Stimulated activated naive CD8-positive, alpha-beta T cell treated with anti-CD3 and anti-CD28 coated beads, Interleukin-15, Interleukin-2, amounts not matched to agents 100 ng/mL and 50 ng/mL, for 24 hours (primary cell): ENCODE results near the gene SPINK2.
A peak's percentile ranks its signal among the peaks of the same experiment; 100 is the strongest.

Experiments
- H3K27ac Mint-ChIP-seq: one replicate; pipeline ENCODE4 v1.8.0; 2021; ENCODE audit warnings: mild to moderate bottlenecking, mixed read lengths
- H3K27me3 Mint-ChIP-seq: one replicate; pipeline ENCODE4 v1.8.0; 2021; ENCODE audit warnings: mixed read lengths
- H3K36me3 Mint-ChIP-seq: one replicate; pipeline ENCODE4 v1.8.0; 2021; ENCODE audit warnings: low read depth, mixed read lengths
- H3K4me1 Mint-ChIP-seq: one replicate; pipeline ENCODE4 v1.8.0; 2021; ENCODE audit warnings: low read depth, mixed read lengths
- H3K4me3 Mint-ChIP-seq: one replicate; pipeline ENCODE4 v1.8.0; 2021; ENCODE audit warnings: mild to moderate bottlenecking, mixed read lengths
- H3K9me3 Mint-ChIP-seq: one replicate; pipeline ENCODE4 v1.8.0; 2021; ENCODE audit warnings: mixed read lengths

The SPINK2 gene

DNA sequence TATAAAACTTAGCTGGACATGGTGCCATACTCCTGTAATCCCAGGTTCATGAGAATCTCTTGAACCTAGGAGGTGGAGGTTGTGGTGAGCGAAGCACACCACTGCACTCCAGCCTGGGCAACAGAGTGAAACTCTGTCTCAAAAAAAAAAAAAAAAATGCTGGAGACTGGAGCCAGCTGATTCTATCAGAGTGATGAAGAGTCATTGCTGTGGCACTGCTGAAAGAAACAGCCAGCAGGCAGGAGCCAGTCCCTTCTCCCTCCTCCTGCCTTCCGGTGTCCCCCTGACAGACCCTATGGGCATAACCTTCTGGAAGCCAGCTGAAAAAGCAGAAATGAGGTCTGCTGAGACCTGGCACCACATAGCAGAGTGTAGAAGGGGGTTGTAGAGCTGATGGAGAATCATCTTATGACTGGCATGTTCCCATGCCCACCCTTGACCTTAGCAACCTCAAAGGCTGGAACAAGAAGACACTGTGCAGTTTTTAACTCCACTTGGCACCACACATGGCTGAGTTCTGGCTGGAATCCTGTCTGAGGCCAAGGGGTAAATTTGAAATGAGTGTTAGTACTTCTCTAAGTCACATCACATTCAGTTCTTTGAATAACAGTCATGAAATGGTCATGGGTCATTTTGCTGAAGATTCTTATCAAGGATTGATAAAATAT is 2.6 kb upstream of the SPINK2 start:
- no peak overlapping the region for H3K4me3 Mint-ChIP-seq
- no peaks in the 10 kb centered on the region for H3K9me3 Mint-ChIP-seq
- H3K4me1 Mint-ChIP-seq = peaks cover 31% of the 10 kb centered on the region
- no peaks in the 10 kb centered on the region for H3K36me3 Mint-ChIP-seq
- H3K27me3 Mint-ChIP-seq = peaks cover 16% of the 10 kb centered on the region
- H3K27ac Mint-ChIP-seq = no peak overlapping the region

DNA sequence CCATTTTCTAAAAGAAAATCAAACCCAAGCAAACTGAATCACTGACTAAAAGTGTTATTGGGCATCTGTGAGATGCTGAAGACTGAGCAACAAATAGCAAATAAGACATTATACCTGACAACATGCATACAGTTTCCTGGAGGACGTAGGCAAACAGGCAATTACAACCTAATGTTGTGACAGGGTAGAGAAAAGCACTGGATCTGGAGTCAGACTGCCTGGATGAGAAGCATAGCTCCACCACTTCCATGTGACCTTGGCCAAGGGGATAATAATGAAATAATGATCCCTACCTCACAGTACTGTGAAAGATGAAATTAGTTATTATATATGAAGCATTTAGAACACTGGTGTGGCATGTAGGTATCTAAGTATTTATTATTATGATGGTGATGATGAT is 2.7 kb downstream of the SPINK2 start:
- Mint-ChIP-seq H3K4me1 (peaks cover 40% of the 10 kb centered on the region), H3K4me3 (no peak overlapping the region), H3K27ac (peak overlapping the region; percentile 95), H3K9me3 (no peaks in the 10 kb centered on the region), H3K36me3 (no peaks in the 10 kb centered on the region), H3K27me3 (peaks cover 16% of the 10 kb centered on the region)

DNA sequence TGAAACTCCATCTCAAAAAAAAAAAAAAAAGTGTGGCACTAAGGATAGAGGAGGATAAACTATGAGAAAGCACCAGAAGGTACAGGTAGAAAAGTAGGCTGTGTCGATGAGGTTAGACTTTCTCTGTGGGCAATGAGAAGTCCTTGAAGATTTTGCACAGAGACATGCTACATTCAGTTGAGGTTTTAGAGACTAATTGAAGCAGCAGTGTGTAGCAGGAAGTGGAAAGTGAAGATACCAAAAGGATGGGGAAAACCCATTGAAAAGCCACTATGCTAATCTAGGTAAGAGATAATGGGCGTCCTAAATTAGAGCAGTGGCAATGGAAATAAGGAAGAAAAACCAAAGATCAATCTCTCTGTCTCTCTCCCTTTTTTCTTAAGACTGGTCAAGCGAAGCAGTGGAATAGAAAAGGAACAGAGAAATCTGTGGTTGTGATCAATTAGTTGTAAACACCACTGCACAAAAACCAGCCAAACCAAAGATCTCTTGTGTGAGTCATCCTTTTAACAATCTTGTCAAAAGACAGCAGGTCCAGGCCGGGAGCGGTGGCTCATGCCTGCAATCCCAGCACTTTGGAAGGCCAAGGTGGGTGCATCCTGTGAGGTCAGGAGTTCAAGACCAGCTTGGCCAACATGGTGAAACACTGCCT is 3.5 kb downstream of the SPINK2 start:
- Mint-ChIP-seq H3K27ac (peak overlapping the region; percentile 95), H3K9me3 (no peaks in the 10 kb centered on the region), H3K27me3 (peaks cover 12% of the 10 kb centered on the region), H3K36me3 (no peaks in the 10 kb centered on the region), H3K4me1 (peaks cover 40% of the 10 kb centered on the region), H3K4me3 (peak overlapping the region; percentile 63)

DNA sequence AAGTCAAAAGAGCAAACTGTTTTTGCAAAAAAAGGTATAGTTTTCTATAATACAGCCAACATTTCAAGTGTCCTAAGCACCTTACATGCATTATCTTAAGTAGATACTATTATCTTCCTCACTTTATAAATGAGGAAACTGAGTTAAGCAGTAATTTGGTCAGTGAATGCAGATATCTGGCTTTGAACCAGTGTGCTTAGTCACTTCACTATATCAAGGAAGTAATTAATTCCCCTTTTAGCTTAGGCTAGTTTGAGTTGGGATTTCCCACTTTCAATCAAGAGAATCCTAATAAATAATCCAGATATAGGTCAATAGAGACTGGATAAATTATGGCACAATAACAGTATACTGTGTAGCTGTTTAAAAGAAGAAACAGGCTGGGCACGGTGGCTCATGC is 14.8 kb downstream of the SPINK2 start:
- Mint-ChIP-seq H3K4me1 (peaks cover 32% of the 10 kb centered on the region), H3K27ac (no peak overlapping the region), H3K27me3 (no peaks in the 10 kb centered on the region), H3K4me3 (no peak overlapping the region), H3K9me3 (no peaks in the 10 kb centered on the region), H3K36me3 (peaks cover 3% of the 10 kb centered on the region)

DNA sequence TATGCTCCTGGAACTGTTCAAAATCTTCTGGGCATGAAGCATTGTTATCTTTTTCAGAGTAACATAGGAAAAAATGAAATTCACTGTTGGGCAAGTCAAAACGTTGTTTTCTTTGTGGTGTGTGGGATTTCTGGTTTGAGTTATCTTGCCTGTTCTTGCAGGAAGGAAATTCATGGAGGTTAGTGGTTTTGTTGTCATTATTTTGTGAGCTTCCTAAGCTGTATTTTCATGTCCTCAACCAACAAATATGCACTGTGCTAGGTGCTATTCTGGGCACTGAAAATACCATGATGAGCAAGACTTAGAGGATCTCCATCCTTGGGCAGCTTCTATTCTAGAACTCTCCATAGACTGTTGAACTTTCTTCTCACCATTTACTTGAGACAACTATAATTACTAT is 16.9 kb downstream of the SPINK2 start:
- Mint-ChIP-seq H3K4me3 (peak overlapping the region; percentile 53), H3K27ac (peak overlapping the region; percentile 54), H3K36me3 (no peaks in the 10 kb centered on the region), H3K4me1 (peaks cover 39% of the 10 kb centered on the region), H3K27me3 (no peaks in the 10 kb centered on the region), H3K9me3 (no peaks in the 10 kb centered on the region)

DNA sequence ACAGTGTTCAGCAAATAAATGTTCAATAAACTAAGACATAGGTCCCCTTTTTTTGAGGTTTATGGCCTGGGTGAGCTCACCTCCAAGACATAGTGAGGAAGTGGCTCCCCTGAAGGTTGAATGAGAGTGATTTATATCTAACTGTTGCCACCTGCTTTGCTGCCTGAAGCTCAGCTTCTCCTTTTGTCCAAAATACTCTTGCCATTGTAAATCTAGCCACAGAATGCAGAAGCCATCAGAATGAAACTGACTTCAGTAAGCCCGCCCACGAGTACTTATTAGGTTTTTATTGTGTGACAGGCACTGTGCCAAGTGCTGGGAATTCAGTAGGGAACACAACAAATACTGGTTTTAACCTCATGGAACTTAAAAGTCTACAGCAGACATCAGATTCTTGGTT is 18.0 kb downstream of the SPINK2 start:
- H3K4me1 Mint-ChIP-seq = peaks cover 43% of the 10 kb centered on the region
- no peak overlapping the region for H3K4me3 Mint-ChIP-seq
- H3K27ac Mint-ChIP-seq = no peak overlapping the region
- no peaks in the 10 kb centered on the region for H3K9me3 Mint-ChIP-seq
- no peaks in the 10 kb centered on the region for H3K36me3 Mint-ChIP-seq
- H3K27me3 Mint-ChIP-seq = no peaks in the 10 kb centered on the region

DNA sequence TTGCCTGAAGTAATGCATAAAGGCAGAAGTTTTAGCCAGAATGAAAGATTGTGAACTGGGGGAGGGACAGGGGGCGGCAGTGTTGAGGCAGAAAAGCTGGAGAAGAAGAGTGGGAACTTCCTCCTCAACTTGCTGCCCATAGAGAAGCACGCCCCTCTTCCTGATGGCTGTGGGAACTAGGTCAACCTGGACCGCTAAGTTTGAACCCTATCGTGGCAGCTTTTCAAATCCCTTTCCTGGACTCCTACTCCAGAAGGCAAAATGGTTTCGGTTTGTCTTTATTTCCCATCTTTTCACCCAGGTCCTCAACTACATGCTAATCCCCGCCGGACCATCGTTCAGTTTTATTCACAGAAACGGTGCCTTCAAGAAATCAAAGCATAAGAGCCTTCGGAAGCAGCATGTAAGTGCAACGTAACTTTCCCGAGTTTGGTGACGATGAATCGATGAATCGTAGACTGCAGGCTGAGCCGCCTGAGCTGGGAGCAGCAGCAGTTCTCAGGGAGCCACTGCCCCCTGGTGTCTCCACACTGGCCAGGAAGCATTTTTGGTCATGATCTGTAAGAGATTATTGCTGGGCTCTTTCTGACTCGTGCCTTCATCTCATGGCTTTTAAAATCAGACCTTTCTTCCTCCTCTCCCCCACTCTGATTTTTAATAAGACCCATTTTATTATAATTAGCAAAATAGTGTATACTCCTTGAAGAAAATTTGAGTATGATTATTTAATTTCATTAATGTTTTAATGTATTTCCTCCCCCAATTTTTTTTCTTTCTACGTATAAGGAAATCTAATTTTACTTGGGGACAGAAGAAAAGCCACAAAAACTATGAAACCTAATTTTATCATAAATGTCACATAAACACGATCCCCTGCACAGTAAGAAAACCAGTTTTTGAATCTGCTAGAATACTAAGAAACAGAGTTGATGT is 21.4 kb downstream of the SPINK2 start:
- Mint-ChIP-seq H3K36me3 (no peaks in the 10 kb centered on the region), H3K27me3 (no peaks in the 10 kb centered on the region), H3K4me3 (peak overlapping the region; percentile 94), H3K27ac (peak overlapping the region; percentile 89), H3K4me1 (peaks cover 32% of the 10 kb centered on the region), H3K9me3 (no peaks in the 10 kb centered on the region)

DNA sequence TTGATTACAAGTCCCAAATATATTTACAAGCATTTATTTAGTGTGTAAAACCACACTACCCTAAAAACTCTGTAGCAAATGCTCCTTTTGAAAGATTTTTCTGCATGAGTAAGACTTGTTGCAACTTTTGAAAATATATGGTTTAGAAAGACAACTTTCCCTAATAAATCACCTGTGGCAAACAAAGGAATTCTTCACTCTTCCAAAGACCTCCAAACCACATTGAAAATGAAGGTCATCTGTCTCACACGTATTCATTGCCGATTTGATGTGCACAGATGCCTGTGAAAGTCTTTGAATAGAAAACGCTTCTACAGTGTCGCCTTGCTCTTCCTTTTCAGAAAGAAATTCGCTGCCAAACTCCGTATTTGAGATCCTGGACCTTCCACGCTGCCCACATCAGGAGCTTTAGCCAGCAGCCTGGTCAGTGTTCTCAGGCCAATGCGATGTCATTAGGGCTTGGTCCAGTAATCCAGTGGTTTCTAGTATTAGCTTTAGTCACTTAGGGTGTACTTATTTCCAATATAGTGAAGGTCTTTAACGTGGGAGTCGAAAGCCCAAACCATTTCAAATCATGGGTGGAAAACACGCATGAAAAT is 22.2 kb downstream of the SPINK2 start:
- peak overlapping the region; percentile 94 for H3K4me3 Mint-ChIP-seq
- peak overlapping the region; percentile 89 for H3K27ac Mint-ChIP-seq
- H3K36me3 Mint-ChIP-seq = no peaks in the 10 kb centered on the region
- H3K27me3 Mint-ChIP-seq = no peaks in the 10 kb centered on the region
- no peaks in the 10 kb centered on the region for H3K9me3 Mint-ChIP-seq
- H3K4me1 Mint-ChIP-seq = peaks cover 25% of the 10 kb centered on the region

DNA sequence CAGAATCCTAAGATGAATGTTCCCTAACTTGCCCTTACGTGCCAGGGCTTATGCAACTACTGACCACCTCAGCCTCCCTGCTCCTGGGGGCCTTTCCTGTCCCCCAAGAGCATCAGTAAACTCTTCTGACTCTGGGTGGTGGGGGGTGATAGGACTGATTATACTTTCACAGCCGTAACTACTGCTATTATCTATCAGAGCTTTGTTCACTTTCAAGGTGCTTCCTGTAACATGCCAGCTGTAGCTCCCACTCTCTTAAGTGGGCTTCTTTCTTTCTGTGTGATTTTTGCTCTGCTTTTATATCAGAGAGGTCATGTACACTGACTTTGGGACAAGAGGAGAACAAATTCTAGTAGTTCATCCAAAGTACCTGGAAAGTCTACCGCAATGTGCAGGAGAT is 25.3 kb downstream of the SPINK2 start:
- Mint-ChIP-seq H3K4me1 (peaks cover 11% of the 10 kb centered on the region), H3K27ac (no peak overlapping the region), H3K9me3 (no peaks in the 10 kb centered on the region), H3K4me3 (no peak overlapping the region), H3K36me3 (no peaks in the 10 kb centered on the region), H3K27me3 (no peaks in the 10 kb centered on the region)

DNA sequence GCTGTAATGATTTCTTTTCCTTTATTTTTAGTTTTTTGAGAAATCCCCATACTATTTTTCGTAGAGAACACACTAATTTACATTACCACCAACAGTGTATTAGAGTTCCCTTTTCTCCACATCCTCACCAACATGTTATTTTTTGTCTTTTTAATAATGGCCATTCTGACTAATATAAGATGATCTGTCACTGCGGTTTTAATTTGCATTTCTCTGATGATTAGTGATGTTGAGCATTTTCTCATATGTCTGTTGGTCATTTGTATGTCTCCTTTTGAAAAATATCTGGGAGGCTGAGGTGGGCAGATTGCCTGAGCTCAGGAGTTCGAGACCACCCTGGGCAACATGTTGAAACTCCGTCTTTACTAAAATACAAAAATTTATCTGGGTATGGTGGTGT is 30.2 kb downstream of the SPINK2 start:
- no peaks in the 10 kb centered on the region for H3K4me1 Mint-ChIP-seq
- H3K9me3 Mint-ChIP-seq = no peaks in the 10 kb centered on the region
- H3K4me3 Mint-ChIP-seq = no peak overlapping the region
- H3K27ac Mint-ChIP-seq = no peak overlapping the region
- no peaks in the 10 kb centered on the region for H3K36me3 Mint-ChIP-seq
- no peaks in the 10 kb centered on the region for H3K27me3 Mint-ChIP-seq

DNA sequence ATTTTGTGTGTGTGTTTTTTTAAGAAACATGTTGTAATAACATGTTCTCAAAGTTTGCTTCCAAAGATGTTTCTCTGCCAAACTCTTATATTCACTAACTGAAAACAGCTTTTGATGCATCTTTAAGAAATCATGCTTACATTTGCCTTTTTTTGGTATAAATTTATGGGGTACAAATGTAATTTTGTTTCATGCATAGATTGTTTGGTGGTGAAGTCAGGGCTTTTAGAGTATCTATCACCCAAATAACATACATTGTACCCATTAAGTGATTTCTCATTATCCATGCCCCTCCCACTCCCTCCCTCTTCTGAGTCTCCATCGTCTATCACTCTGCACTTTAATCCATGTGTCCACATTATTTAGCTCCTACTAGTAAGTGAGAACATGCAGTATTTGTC is 30.8 kb downstream of the SPINK2 start:
- H3K4me1 Mint-ChIP-seq = no peaks in the 10 kb centered on the region
- H3K9me3 Mint-ChIP-seq = no peaks in the 10 kb centered on the region
- no peak overlapping the region for H3K4me3 Mint-ChIP-seq
- H3K27ac Mint-ChIP-seq = no peak overlapping the region
- no peaks in the 10 kb centered on the region for H3K36me3 Mint-ChIP-seq
- no peaks in the 10 kb centered on the region for H3K27me3 Mint-ChIP-seq

DNA sequence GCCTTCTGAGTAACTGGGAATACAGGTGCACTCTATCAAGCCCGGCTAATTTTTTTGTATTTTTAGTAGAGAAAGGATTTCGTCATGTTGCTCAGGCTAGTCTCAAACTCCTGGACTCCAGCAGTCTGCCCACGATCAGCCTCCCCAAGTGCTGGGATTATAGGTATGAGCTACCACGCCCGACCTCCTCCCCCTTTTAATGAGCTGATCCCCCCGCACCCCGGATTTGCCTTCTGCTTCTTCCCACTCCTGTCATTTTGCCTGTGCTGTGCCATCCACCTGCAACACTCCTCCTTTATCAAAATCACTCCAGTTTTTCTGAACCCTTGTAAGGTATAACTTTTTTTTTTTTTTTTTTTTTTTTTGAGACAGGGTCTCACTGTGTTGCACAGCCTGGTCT is 33.4 kb downstream of the SPINK2 start:
- Mint-ChIP-seq H3K9me3 (no peaks in the 10 kb centered on the region), H3K4me3 (no peak overlapping the region), H3K27ac (no peak overlapping the region), H3K36me3 (no peaks in the 10 kb centered on the region), H3K27me3 (no peaks in the 10 kb centered on the region), H3K4me1 (no peaks in the 10 kb centered on the region)

DNA sequence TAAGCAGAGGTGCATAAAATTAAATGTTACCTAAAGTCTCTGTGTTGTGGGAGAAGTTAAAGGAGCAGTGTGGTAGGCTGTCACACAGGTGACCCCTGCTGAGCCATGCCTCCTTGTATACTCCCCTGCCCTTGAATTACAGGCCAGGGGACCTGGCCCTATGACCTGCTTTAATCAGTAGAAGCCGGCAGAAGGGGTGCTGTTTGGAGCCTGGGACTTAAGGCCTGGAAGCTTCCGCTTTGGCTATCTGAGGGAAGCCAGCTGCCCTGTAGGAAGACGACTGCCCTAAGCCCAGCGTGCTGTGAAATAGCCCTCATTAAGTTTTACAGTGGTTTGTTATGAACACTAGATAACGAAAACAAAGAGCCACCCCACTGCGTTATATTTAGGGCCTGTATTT is 34.1 kb downstream of the SPINK2 start:
- no peaks in the 10 kb centered on the region for H3K9me3 Mint-ChIP-seq
- no peak overlapping the region for H3K27ac Mint-ChIP-seq
- no peaks in the 10 kb centered on the region for H3K36me3 Mint-ChIP-seq
- H3K4me1 Mint-ChIP-seq = no peaks in the 10 kb centered on the region
- H3K27me3 Mint-ChIP-seq = no peaks in the 10 kb centered on the region
- no peak overlapping the region for H3K4me3 Mint-ChIP-seq

DNA sequence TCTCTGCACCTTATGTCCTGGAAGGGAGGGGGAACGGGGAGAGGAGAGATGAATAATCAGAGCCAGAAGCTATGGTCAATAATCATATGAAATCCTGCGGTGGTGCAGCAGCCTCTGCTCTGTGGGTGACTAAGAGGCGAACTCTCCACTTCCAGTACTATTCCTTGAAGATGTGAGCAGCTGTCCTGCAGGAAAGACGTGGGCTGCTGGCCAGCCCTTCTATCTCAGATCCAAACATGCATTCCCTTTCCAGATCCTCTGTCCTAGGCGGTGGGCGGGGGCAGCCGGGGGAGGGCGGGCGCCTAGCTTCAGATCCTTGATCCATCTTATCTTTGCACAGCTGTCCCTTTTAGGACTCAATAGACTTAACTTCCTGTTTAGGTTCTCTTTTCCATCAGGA is 34.5 kb downstream of the SPINK2 start:
- Mint-ChIP-seq H3K4me3 (no peak overlapping the region), H3K9me3 (no peaks in the 10 kb centered on the region), H3K4me1 (no peaks in the 10 kb centered on the region), H3K36me3 (no peaks in the 10 kb centered on the region), H3K27ac (no peak overlapping the region), H3K27me3 (no peaks in the 10 kb centered on the region)

DNA sequence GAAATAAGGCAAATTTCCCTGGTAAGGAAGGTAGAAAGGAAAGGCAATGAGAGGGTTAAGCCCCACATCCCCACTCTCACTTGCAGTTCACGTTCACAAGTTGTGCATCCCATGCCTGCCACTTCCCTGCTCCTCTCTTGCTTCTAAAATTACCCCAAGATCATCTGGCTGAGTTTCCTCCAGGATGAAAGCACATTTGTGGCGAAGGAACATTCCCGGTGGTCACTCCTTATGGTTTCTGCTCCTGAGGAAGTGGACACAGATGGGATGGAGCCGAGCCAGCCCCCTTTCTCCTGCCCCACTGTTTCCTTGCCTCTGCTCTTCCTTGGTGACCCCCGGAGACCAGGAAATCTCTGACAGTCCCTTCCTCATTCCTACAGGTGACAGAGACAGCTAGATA is 37.5 kb downstream of the SPINK2 start:
- H3K27me3 Mint-ChIP-seq = no peaks in the 10 kb centered on the region
- H3K4me1 Mint-ChIP-seq = no peaks in the 10 kb centered on the region
- H3K27ac Mint-ChIP-seq = no peak overlapping the region
- no peak overlapping the region for H3K4me3 Mint-ChIP-seq
- H3K9me3 Mint-ChIP-seq = no peaks in the 10 kb centered on the region
- H3K36me3 Mint-ChIP-seq = no peaks in the 10 kb centered on the region
